IPS-20b (cell line): Measurements from ENCODE around the gene MTX1.
A peak's percentile ranks its signal among the peaks of the same experiment; 100 is the strongest.
"Not testable (repeated sequence)": the region's sequence is repeated elsewhere in the genome, so short reads cannot be mapped to it uniquely, and the experiment has no call there.

Experiments
- H3K27ac ChIP-seq: one replicate; pipeline ENCODE4 v1.5.1; 2013; ENCODE audit warnings: low read length
- H3K27me3 ChIP-seq: 2 replicates; pipeline ENCODE4 v1.6.1; 2013; ENCODE audit warnings: mild to moderate bottlenecking, low read length, inconsistent platforms; ENCODE audit not compliant: insufficient read depth
- H3K36me3 ChIP-seq: 2 replicates; pipeline ENCODE4 v1.6.1; 2013; ENCODE audit warnings: low read depth, mild to moderate bottlenecking, inconsistent platforms, low read length, moderate library complexity; ENCODE audit not compliant: insufficient read depth
- H3K4me1 ChIP-seq: 2 replicates; pipeline ENCODE4 v1.6.1; 2013; ENCODE audit warnings: mild to moderate bottlenecking, control low read depth, inconsistent platforms, low read length, moderate library complexity; ENCODE audit not compliant: insufficient read depth
- H3K4me3 ChIP-seq: 2 replicates; pipeline ENCODE4 v1.5.1; 2013; ENCODE audit warnings: mild to moderate bottlenecking, low read length, inconsistent platforms
- H3K9ac ChIP-seq: 2 replicates; pipeline ENCODE4 v1.6.1; 2013; ENCODE audit warnings: low read depth, mild to moderate bottlenecking, inconsistent platforms, low read length, moderate library complexity
- H3K9me3 ChIP-seq: 2 replicates; pipeline ENCODE4 v1.6.1; 2013; ENCODE audit warnings: mild to moderate bottlenecking, low read depth, low read length, inconsistent platforms; ENCODE audit not compliant: insufficient read depth

MTX1 gene

GRCh38 chr1:155208541-155209311, at the start of gene MTX1:
Gene MTX1 (plus strand): TSS chr1:155208695. CDS start chr1:155208805, 110 bp downstream.
- Histone ChIP-seq H3K27me3 (no peaks in the 10 kb centered on the region; the same call in 1 of the 2 replicates), H3K27ac (peak within 1 kb of the TSS; percentile 69), H3K4me3 (peak within 1 kb of the TSS; percentile 97)

GRCh38 chr1:155158991-155159390, 49.5 kb upstream of the MTX1 start:
- Histone ChIP-seq H3K9me3 (no peaks in the 10 kb centered on the region), H3K36me3 (no peaks in the 10 kb centered on the region), H3K4me3 (no peak overlapping the region), H3K27ac (no peak overlapping the region), H3K27me3 (no peaks in the 10 kb centered on the region), H3K9ac (no peak overlapping the region), H3K4me1 (no peaks in the 10 kb centered on the region)

More at GRCh38 chr1:155208541-155209311, at the start of gene MTX1:
- H3K4me1 ChIP-seq = peaks cover 16% of the 10 kb centered on the region; the same call in 1 of the 2 replicates
- no peaks in the 10 kb centered on the region for H3K9me3 ChIP-seq
- peaks cover 10% of the 10 kb centered on the region; the same call in 1 of the 2 replicates for H3K36me3 ChIP-seq
- H3K9ac ChIP-seq = peak within 1 kb of the TSS; percentile 96

DNA sequence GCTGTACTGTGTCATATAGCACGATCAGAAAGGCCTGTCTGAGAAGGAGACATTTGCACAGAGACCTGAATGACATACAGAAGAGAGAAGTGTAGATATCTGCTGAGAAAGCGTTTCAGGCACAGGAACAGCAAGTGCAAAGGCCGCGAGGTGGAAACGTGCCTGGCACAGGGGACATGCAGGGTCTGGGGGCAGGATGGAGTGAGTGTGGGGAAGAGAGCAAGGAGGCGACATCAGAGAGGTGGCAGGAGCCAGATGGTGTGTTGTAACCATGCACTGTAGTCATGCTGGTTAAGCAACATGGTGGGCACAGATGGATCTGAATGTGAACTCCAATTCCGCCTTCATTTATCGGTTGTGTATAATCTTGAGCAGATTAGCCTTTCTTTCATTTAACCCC, 48.4 kb upstream of the MTX1 start:
- no peaks in the 10 kb centered on the region for H3K9me3 ChIP-seq
- H3K27me3 ChIP-seq = no peaks in the 10 kb centered on the region
- H3K27ac ChIP-seq = no peak overlapping the region
- H3K4me3 ChIP-seq = no peak overlapping the region
- no peak overlapping the region for H3K9ac ChIP-seq
- no peaks in the 10 kb centered on the region for H3K36me3 ChIP-seq
- no peaks in the 10 kb centered on the region for H3K4me1 ChIP-seq

DNA sequence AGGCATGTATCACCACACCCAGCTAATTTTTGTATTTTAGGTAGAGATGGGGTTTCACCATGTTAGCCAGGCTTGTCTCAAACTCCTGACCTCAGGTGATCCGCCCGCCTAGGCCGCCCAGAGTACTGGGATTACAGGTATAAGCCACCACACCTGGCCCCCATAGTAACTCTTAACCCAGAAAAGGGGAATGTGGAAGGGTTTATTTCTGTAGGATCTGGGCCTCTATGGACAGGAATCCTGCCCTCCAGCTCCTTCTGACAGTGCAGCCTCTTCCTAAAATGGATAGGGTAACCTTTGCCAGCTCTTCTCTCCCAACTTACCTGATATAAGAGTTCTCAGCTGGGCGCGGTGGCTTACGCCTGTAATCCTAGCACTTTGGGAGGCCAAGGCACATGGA, 45.9 kb upstream of the MTX1 start:
- H3K27me3 ChIP-seq, H3K27ac ChIP-seq, H3K9ac ChIP-seq, H3K36me3 ChIP-seq, H3K4me3 ChIP-seq, H3K9me3 ChIP-seq: not testable (repeated sequence)
- peaks cover 11% of the 10 kb centered on the region; the same call in 1 of the 2 replicates for H3K4me1 ChIP-seq

- not testable (repeated sequence) for H3K27ac ChIP-seq, H3K9ac ChIP-seq, H3K36me3 ChIP-seq, H3K4me3 ChIP-seq, H3K9me3 ChIP-seq, H3K27me3 ChIP-seq
- peaks cover 11% of the 10 kb centered on the region; the same call in 1 of the 2 replicates for H3K4me1 ChIP-seq
These were observed 44.7 kb upstream of the MTX1 start for GRCh38 chr1:155163785-155164184.

DNA sequence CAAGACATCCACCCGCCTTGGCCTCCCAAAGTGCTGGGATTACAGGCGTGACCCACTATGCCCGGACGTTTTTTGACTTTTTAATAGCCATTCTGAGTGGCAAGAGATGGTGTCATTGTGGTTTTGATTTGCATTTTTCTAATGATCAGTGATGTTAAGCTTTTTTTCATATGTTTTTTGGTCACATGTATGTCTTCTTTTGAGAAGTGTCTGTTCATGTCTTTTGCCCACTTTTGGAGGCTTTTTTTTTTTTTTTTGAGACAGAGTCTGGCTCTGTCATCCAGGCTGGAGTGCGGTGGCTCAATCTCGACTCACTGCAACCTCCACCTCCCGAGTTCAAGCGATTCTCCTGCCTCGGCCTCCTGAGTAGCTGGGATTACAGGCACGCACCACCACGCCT, 43.9 kb upstream of the MTX1 start:
- H3K27ac ChIP-seq, H3K4me3 ChIP-seq, H3K36me3 ChIP-seq, H3K9me3 ChIP-seq, H3K27me3 ChIP-seq, H3K9ac ChIP-seq: not testable (repeated sequence)
- H3K4me1 ChIP-seq = peaks cover 11% of the 10 kb centered on the region; the same call in 1 of the 2 replicates

- Histone ChIP-seq H3K36me3 (peaks cover 15% of the 10 kb centered on the region), H3K9me3 (no peaks in the 10 kb centered on the region), H3K9ac (peak overlapping the region; percentile 55; the same call in 1 of the 2 replicates), H3K27ac (no peak overlapping the region), H3K4me3 (peak overlapping the region; percentile 42; the same call in 1 of the 2 replicates), H3K27me3 (no peaks in the 10 kb centered on the region), H3K4me1 (peaks cover 11% of the 10 kb centered on the region; the same call in 1 of the 2 replicates)
These were observed 42.4 kb upstream of the MTX1 start for GRCh38 chr1:155166051-155166470.

- peak overlapping the region; percentile 66; the same call in 1 of the 2 replicates for H3K9ac ChIP-seq
- peak overlapping the region; percentile 59; the same call in 1 of the 2 replicates for H3K4me3 ChIP-seq
These were observed 41.9 kb upstream of the MTX1 start for GRCh38 chr1:155166471-155167165.

DNA sequence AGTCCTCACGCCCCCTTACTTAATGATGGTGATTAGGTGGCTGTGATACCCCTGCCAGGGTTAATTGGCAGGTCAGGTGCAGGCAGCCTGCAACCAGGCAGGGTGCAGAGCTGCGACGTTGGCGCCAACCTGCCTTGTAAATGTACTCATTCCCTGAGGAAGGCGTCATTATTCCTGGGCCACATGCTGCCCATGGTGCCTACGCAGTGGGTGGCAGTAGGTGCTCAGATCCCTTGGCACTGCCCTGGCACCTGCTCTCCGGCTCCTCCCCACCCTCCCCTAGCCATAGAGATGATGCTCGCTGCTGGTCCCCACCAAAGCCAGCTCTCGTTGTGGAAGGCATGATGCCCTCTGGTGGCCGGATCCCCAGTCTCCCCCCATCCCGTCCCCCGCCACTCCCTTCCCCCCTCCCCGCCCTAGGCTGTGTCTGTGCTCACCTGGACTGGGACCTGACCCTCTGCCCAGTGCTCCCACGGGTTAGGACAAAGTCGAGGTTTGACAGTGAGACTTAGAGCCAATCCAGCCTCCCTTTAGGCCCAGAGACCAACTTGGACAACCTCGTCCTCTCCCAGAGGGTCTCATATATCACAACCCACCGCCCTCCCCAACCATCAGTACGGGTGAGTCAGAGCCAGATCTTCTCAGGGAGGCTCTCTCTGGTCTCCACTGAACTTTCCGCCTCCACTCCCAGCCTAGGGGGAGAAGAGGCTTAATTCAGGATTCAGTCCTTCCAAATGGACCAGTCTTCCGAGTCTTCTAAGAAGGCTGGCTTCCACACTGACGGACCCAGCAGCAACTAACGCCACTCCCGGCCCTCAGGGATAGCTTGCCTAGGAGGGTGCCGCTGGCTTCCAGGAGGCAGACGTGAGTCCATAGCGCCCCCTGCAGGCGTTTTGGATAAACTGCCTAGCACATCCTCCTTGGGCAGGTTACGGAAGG, 41.1 kb upstream of the MTX1 start:
- H3K9ac ChIP-seq = peak overlapping the region; percentile 66; the same call in 1 of the 2 replicates
- H3K4me3 ChIP-seq = peak overlapping the region; percentile 76
- H3K27ac ChIP-seq = no peak overlapping the region
- no peaks in the 10 kb centered on the region for H3K9me3 ChIP-seq
- H3K27me3 ChIP-seq = no peaks in the 10 kb centered on the region
- peaks cover 15% of the 10 kb centered on the region for H3K36me3 ChIP-seq
- peaks cover 11% of the 10 kb centered on the region; the same call in 1 of the 2 replicates for H3K4me1 ChIP-seq

More at GRCh38 chr1:155166471-155167165, 41.9 kb upstream of the MTX1 start:
- Histone ChIP-seq H3K9me3 (no peaks in the 10 kb centered on the region), H3K4me1 (peaks cover 11% of the 10 kb centered on the region; the same call in 1 of the 2 replicates), H3K27me3 (no peaks in the 10 kb centered on the region), H3K36me3 (peaks cover 15% of the 10 kb centered on the region), H3K27ac (no peak overlapping the region)

DNA sequence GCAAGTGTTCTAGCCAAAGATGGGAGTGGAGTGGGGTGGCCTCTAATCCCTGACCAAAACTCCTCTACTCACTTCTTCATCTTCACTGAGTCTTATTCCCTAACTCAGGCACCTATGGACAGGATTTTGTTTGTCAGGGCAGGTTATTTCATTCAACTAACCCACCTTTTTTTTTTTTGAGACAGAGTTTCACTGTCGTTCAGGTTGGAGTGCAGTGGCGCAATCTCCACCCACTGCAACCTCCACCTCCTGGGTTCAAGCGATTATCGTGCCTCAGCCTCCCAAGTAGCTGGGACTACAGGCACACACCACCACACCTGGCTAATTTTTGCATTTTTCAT, 40.4 kb upstream of the MTX1 start:
- H3K27me3 ChIP-seq, H3K27ac ChIP-seq, H3K4me3 ChIP-seq, H3K9ac ChIP-seq, H3K9me3 ChIP-seq: not testable (repeated sequence)
- Histone ChIP-seq H3K36me3 (peaks cover 15% of the 10 kb centered on the region), H3K4me1 (peaks cover 11% of the 10 kb centered on the region; the same call in 1 of the 2 replicates)
